ENCODE results near the gene AKT2. TPM values are rescaled to one million over a fixed set of nuclear protein-coding genes. Genes with fewer than 3 reads are reported as not detected.

The AKT2 gene
- total and polyA plus RNA-seq, 2 of the 8 experiments (the other 6 are each of a cell fraction or from before 2014, with no cell fraction given) = 151 to 183 TPM

DNA sequence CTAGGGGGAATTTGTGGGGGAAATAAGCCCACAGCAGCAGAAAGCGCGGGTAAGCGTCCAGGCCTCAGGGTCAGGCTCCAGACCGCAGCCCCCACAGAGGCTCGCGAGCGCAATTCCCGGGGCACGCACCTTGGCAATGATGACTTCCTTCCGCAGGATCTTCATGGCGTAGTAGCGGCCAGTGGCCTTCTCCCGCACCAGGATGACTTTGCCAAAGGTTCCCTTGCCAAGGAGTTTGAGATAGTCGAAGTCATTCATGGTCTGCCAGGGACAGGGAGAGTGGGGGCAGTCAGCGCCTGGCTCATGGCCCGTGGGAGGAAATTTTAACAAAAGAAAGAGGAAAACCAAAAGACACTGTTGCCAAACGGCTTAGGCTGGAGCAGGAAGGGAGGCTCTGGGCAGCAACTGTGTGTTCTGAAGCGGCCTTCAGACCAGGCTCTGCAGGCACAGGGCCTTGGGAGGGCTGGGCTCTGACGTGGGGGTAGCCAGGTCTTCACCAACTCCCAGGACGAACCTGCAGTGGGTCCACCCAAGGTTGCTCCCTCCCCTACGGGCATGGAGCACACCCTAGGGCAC, 43.2 kb downstream of the AKT2 start (continued):
- TF ChIP-seq, protein P1, sequence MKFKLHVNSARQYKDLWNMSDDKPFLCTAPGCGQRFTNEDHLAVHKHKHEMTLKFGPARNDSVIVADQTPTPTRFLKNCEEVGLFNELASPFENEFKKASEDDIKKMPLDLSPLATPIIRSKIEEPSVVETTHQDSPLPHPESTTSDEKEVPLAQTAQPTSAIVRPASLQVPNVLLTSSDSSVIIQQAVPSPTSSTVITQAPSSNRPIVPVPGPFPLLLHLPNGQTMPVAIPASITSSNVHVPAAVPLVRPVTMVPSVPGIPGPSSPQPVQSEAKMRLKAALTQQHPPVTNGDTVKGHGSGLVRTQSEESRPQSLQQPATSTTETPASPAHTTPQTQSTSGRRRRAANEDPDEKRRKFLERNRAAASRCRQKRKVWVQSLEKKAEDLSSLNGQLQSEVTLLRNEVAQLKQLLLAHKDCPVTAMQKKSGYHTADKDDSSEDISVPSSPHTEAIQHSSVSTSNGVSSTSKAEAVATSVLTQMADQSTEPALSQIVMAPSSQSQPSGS (IDR thresholded peaks at IDR 0.05; ENCODE audit: low read length) = no peak
- TF ChIP-seq HDAC2 (IDR thresholded peaks at IDR 0.05; ENCODE audit: borderline replicate concordance in 1 of 2, low read depth in 2 of 2, low read length in 2 of 2) = no peak
- no peak for TF ChIP-seq SIX5 (IDR thresholded peaks at IDR 0.05; ENCODE audit: low read depth, low read length)

All from H1 (cell line).